ENCODE measurements around the gene SSC5D.

SSC5D gene

GRCh38 chr19:55471266-55471665 is 17.0 kb upstream of the SSC5D start:
- Histone ChIP-seq H3K9me3 (ENCODE audit: control insufficient read depth in 5 of 5, low read length in 5 of 5) (no peaks in the 10 kb centered on the region), H3K36me3 (ENCODE audit: control insufficient read depth in 5 of 5, insufficient read depth in 5 of 5, low read length in 5 of 5) (no peaks in the 10 kb centered on the region), H3K27ac (ENCODE audit: low read depth, low read length) (no peak overlapping the region), H3K9ac (ENCODE audit: low read length in 5 of 5) (no peak overlapping the region), H3K27me3 (ENCODE audit: control insufficient read depth in 5 of 5, insufficient read depth in 4 of 5, low read length in 5 of 5) (peaks cover 0 to 5% (median 0%) of the 10 kb centered on the region in 5 donors), H3K4me3 (ENCODE audit: low read depth in 1 of 5, low read length in 5 of 5) (no peak overlapping the region), H3K4me1 (ENCODE audit: control insufficient read depth in 5 of 5, insufficient read depth in 5 of 5, low read length in 5 of 5) (peaks cover 0 to 22% (median 15%) of the 10 kb centered on the region in 5 donors)

- no peaks in the 10 kb centered on the region for H3K36me3 ChIP-seq (ENCODE audit: control insufficient read depth in 5 of 5, insufficient read depth in 5 of 5, low read length in 5 of 5)
- H3K9ac ChIP-seq (ENCODE audit: low read length in 5 of 5): no peak overlapping the region
- H3K27me3 ChIP-seq (ENCODE audit: control insufficient read depth in 5 of 5, insufficient read depth in 4 of 5, low read length in 5 of 5): peaks cover 0 to 5% (median 0%) of the 10 kb centered on the region in 5 donors
- H3K4me1 ChIP-seq (ENCODE audit: control insufficient read depth in 5 of 5, insufficient read depth in 5 of 5, low read length in 5 of 5): peaks cover 0 to 24% (median 20%) of the 10 kb centered on the region in 5 donors
- no peaks in the 10 kb centered on the region for H3K9me3 ChIP-seq (ENCODE audit: control insufficient read depth in 5 of 5, low read length in 5 of 5)
- H3K4me3 ChIP-seq (ENCODE audit: low read depth in 1 of 5, low read length in 5 of 5): no peak overlapping the region
- H3K27ac ChIP-seq (ENCODE audit: low read depth, low read length): no peak overlapping the region
Observed at GRCh38 chr19:55472463-55472862, 15.8 kb upstream of the SSC5D start.

GRCh38 chr19:55473225-55474012 is 14.8 kb upstream of the SSC5D start:
- Histone ChIP-seq H3K9me3 (ENCODE audit: control insufficient read depth in 5 of 5, low read length in 5 of 5) (no peaks in the 10 kb centered on the region), H3K27me3 (ENCODE audit: control insufficient read depth in 5 of 5, insufficient read depth in 4 of 5, low read length in 5 of 5) (peaks cover 0 to 5% (median 0%) of the 10 kb centered on the region in 5 donors), H3K36me3 (ENCODE audit: control insufficient read depth in 5 of 5, insufficient read depth in 5 of 5, low read length in 5 of 5) (no peaks in the 10 kb centered on the region), H3K9ac (ENCODE audit: low read length in 5 of 5) (peak overlapping the region in 1 of 5 donors; percentile 30), H3K4me1 (ENCODE audit: control insufficient read depth in 5 of 5, insufficient read depth in 5 of 5, low read length in 5 of 5) (peaks cover 0 to 27% (median 22%) of the 10 kb centered on the region in 5 donors), H3K27ac (ENCODE audit: low read depth, low read length) (no peak overlapping the region), H3K4me3 (ENCODE audit: low read depth in 1 of 5, low read length in 5 of 5) (no peak overlapping the region)

GRCh38 chr19:55474269-55475265 is 13.7 kb upstream of the SSC5D start:
- H3K4me3 ChIP-seq (ENCODE audit: low read depth in 1 of 5, low read length in 5 of 5): no peak overlapping the region
- no peak overlapping the region for H3K9ac ChIP-seq (ENCODE audit: low read length in 5 of 5)
- peaks cover 0 to 5% (median 0%) of the 10 kb centered on the region in 5 donors for H3K27me3 ChIP-seq (ENCODE audit: control insufficient read depth in 5 of 5, insufficient read depth in 4 of 5, low read length in 5 of 5)
- no peak overlapping the region for H3K27ac ChIP-seq (ENCODE audit: low read depth, low read length)
- no peaks in the 10 kb centered on the region for H3K9me3 ChIP-seq (ENCODE audit: control insufficient read depth in 5 of 5, low read length in 5 of 5)
- H3K4me1 ChIP-seq (ENCODE audit: control insufficient read depth in 5 of 5, insufficient read depth in 5 of 5, low read length in 5 of 5): peaks cover 0 to 29% (median 22%) of the 10 kb centered on the region in 5 donors
- no peaks in the 10 kb centered on the region for H3K36me3 ChIP-seq (ENCODE audit: control insufficient read depth in 5 of 5, insufficient read depth in 5 of 5, low read length in 5 of 5)

- H3K4me1 ChIP-seq (ENCODE audit: control insufficient read depth in 5 of 5, insufficient read depth in 5 of 5, low read length in 5 of 5): peaks cover 0 to 29% (median 22%) of the 10 kb centered on the region in 5 donors
- peak within 1 kb of the TSS; percentile 63 to 91 (median 72) for H3K4me3 ChIP-seq (ENCODE audit: low read depth in 1 of 5, low read length in 5 of 5)
- peaks cover 0 to 5% (median under 1%) of the 10 kb centered on the region in 5 donors for H3K36me3 ChIP-seq (ENCODE audit: control insufficient read depth in 5 of 5, insufficient read depth in 5 of 5, low read length in 5 of 5)
- peak within 1 kb of the TSS in 4 of 5 donors; percentile 59 to 72 (median 70) for H3K9ac ChIP-seq (ENCODE audit: low read length in 5 of 5)
- peaks cover 0 to 5% (median 0%) of the 10 kb centered on the region in 5 donors for H3K27me3 ChIP-seq (ENCODE audit: control insufficient read depth in 5 of 5, insufficient read depth in 4 of 5, low read length in 5 of 5)
- peak within 1 kb of the TSS; percentile 76 for H3K27ac ChIP-seq (ENCODE audit: low read depth, low read length)
- no peaks in the 10 kb centered on the region for H3K9me3 ChIP-seq (ENCODE audit: control insufficient read depth in 5 of 5, low read length in 5 of 5)
Observed at GRCh38 chr19:55476100-55476775, 12.0 kb upstream of the SSC5D start, which contains the start of gene ZNF628. ZNF628 (plus strand) TSS chr19:55476617; CDS start chr19:55479911, 3,294 bp downstream.

- H3K9me3 ChIP-seq (ENCODE audit: control insufficient read depth in 5 of 5, low read length in 5 of 5): no peaks in the 10 kb centered on the region
- peaks cover 0 to 29% (median 22%) of the 10 kb centered on the region in 5 donors for H3K4me1 ChIP-seq (ENCODE audit: control insufficient read depth in 5 of 5, insufficient read depth in 5 of 5, low read length in 5 of 5)
- H3K27me3 ChIP-seq (ENCODE audit: control insufficient read depth in 5 of 5, insufficient read depth in 4 of 5, low read length in 5 of 5): peaks cover 0 to 5% (median 0%) of the 10 kb centered on the region in 5 donors
- H3K4me3 ChIP-seq (ENCODE audit: low read depth in 1 of 5, low read length in 5 of 5): peak overlapping the region in 3 of 5 donors; percentile 6 to 72 (median 63)
- peak overlapping the region in 1 of 5 donors; percentile 53 for H3K9ac ChIP-seq (ENCODE audit: low read length in 5 of 5)
- H3K36me3 ChIP-seq (ENCODE audit: control insufficient read depth in 5 of 5, insufficient read depth in 5 of 5, low read length in 5 of 5): peaks cover 0 to 19% (median 9%) of the 10 kb centered on the region in 5 donors
- H3K27ac ChIP-seq (ENCODE audit: low read depth, low read length): no peak overlapping the region
Observed at GRCh38 chr19:55477905-55478304, 10.3 kb upstream of the SSC5D start.

GRCh38 chr19:55478364-55478763 is 9.9 kb upstream of the SSC5D start:
- peak overlapping the region in 1 of 5 donors; percentile 53 for H3K9ac ChIP-seq (ENCODE audit: low read length in 5 of 5)
- H3K36me3 ChIP-seq (ENCODE audit: control insufficient read depth in 5 of 5, insufficient read depth in 5 of 5, low read length in 5 of 5): peaks cover 0 to 24% (median 12%) of the 10 kb centered on the region in 5 donors
- H3K27me3 ChIP-seq (ENCODE audit: control insufficient read depth in 5 of 5, insufficient read depth in 4 of 5, low read length in 5 of 5): peaks cover 0 to 3% (median 0%) of the 10 kb centered on the region in 5 donors
- no peak overlapping the region for H3K4me3 ChIP-seq (ENCODE audit: low read depth in 1 of 5, low read length in 5 of 5)
- H3K27ac ChIP-seq (ENCODE audit: low read depth, low read length): no peak overlapping the region
- peaks cover 0 to 27% (median 22%) of the 10 kb centered on the region in 5 donors for H3K4me1 ChIP-seq (ENCODE audit: control insufficient read depth in 5 of 5, insufficient read depth in 5 of 5, low read length in 5 of 5)
- H3K9me3 ChIP-seq (ENCODE audit: control insufficient read depth in 5 of 5, low read length in 5 of 5): no peaks in the 10 kb centered on the region

GRCh38 chr19:55479045-55479444 is 9.2 kb upstream of the SSC5D start:
- H3K9me3 ChIP-seq (ENCODE audit: control insufficient read depth in 5 of 5, low read length in 5 of 5): no peaks in the 10 kb centered on the region
- H3K36me3 ChIP-seq (ENCODE audit: control insufficient read depth in 5 of 5, insufficient read depth in 5 of 5, low read length in 5 of 5): peaks cover 0 to 29% (median 14%) of the 10 kb centered on the region in 5 donors
- H3K27ac ChIP-seq (ENCODE audit: low read depth, low read length): no peak overlapping the region
- H3K9ac ChIP-seq (ENCODE audit: low read length in 5 of 5): no peak overlapping the region
- no peaks in the 10 kb centered on the region for H3K27me3 ChIP-seq (ENCODE audit: control insufficient read depth in 5 of 5, insufficient read depth in 4 of 5, low read length in 5 of 5)
- no peak overlapping the region for H3K4me3 ChIP-seq (ENCODE audit: low read depth in 1 of 5, low read length in 5 of 5)
- peaks cover 0 to 30% (median 24%) of the 10 kb centered on the region in 5 donors for H3K4me1 ChIP-seq (ENCODE audit: control insufficient read depth in 5 of 5, insufficient read depth in 5 of 5, low read length in 5 of 5)
